Heart left ventricle (tissue), 16 donors: ENCODE results near the gene RNASE4. TPM values are rescaled to one million over a fixed set of nuclear protein-coding genes. Genes with fewer than 3 reads are reported as not detected.
A peak's percentile ranks its signal among the peaks of the same experiment; 100 is the strongest.
"Not testable (repeated sequence)": the region's sequence is repeated elsewhere in the genome, so short reads cannot be mapped to it uniquely, and the experiment has no call there.

ENCODE experiments used
- ATAC-seq, 4 donors: fragments of 200-7000 bp; cut with Tn5 transposase; one replicate each; pipeline ENCODE4 v1.9.1; 2020 to 2022; ENCODE audit warnings: moderate library complexity in 4 of 4, mild to moderate bottlenecking in 3 of 4, moderate number of reproducible peaks in 1 of 4
- DNase-seq, 5 donors: peaks; one replicate each; pipeline ENCODE4 v3.0.0-alpha.2; 2020
- H3K27ac ChIP-seq, 12 donors: fragments of 200-600 bp; sonication (generic) in 4 of 12; one replicate each; pipeline versions ENCODE4 v1.5.0 to v1.8.0; 2016 to 2022; ENCODE audit warnings: mild to moderate bottlenecking in 2 of 12
- H3K27me3 ChIP-seq, 9 donors: fragments of 200-600 bp; sonication (generic) in 2 of 9; one replicate each; pipeline versions ENCODE4 v1.5.1 to v1.8.0; 2016 to 2022; ENCODE audit warnings: mild to moderate bottlenecking in 3 of 9
- H3K36me3 ChIP-seq, 9 donors: fragments of 200-600 bp; sonication (generic) in 2 of 9; one replicate each; pipeline versions ENCODE4 v1.5.0 to v1.8.0; 2018 to 2022; ENCODE audit warnings: mild to moderate bottlenecking in 2 of 9
- H3K4me1 ChIP-seq, 12 donors: fragments of 200-600 bp; sonication (generic) in 4 of 12; one replicate each; pipeline versions ENCODE4 v1.5.0 to v1.8.0; 2016 to 2022; ENCODE audit warnings: mild to moderate bottlenecking in 3 of 12
- H3K4me3 ChIP-seq, 12 donors: fragments of 200-600 bp; sonication (generic) in 4 of 12; one replicate each; pipeline versions ENCODE4 v1.5.0 to v1.8.0; 2017 to 2022; ENCODE audit warnings: mild to moderate bottlenecking in 9 of 12, moderate library complexity in 4 of 12
- H3K9me3 ChIP-seq, 12 donors: fragments of 200-600 bp; sonication (generic) in 4 of 12; one replicate each; pipeline versions ENCODE4 v1.5.0 to v1.8.0; 2016 to 2022; ENCODE audit warnings: mild to moderate bottlenecking in 1 of 12
- POLR2A ChIP-seq, 2 donors: fragments of 450-650 bp; IDR thresholded peaks; one replicate each; pipeline ENCODE4 v1.6.1; 2017; ENCODE audit warnings: antibody characterized with exemption in 2 of 2, mild to moderate bottlenecking in 2 of 2, moderate library complexity in 2 of 2
- WGBS, 4 donors: extraction: QIAGEN DNeasy Blood & Tissue Kit in 2 of 4; methylation state at CpG; one replicate each; pipeline versions ENCODE4 v1.1.5 to v1.1.7; 2013 to 2018; 5-methylcytosine and 5-hydroxymethylcytosine counted together
- intact Hi-C, 10 donors: fragments of 100-400 bp; cut with DNase I; formaldehyde crosslinking; loops; one replicate each; pipeline versions ENCODE4 v1.11.1 to v1.14.2; 2022
- polyA plus RNA-seq, 2 donors: library from polyadenylated mRNA; stranded (reverse); fragments of 200-250 nt; gene quantifications; one replicate each; pipeline ENCODE4 v1.2.3, GENCODE V29; 2013
- total RNA-seq, 9 donors: library from RNA; depleted of rRNA in 2 of 9; stranded (reverse); fragments of >200 nt in 2 of 9; fragmentation: NEBNext Ultra II Directional in 3 of 9; extraction: Animal tissue kit (Norgen Biotek cat#: 25700) in 3 of 9; gene quantifications; one replicate each; pipeline versions ENCODE4 v1.1.0 to v1.2.4, GENCODE V29; 2016 to 2023
- TF ChIP-seq, protein P1 (sequence below), 12 donors: fragments of 200-600 bp; sonication (generic) in 4 of 12; IDR thresholded peaks; one replicate each; pipeline versions ENCODE4 v1.5.0 to v1.8.0; 2018 to 2022; ENCODE audit warnings: antibody characterized with exemption in 12 of 12, mild to moderate bottlenecking in 5 of 12
- donor health status: ischemic (EF 13 %, LVEDD 7.1; RV severe dilation, severe dysfunction).
- donor health status: healthy with polysubstance abuse.
- donor health status: DM: no; HTN: yes; CAD: no.
- donor health status: DM: no; HTN: no; CAD: no.
- donor health status: ischemic (EF 25% LVEDD 6.9; RV normal size, moderate dysfunction).
- donor health status: ischemic (EF 25% LVEDD 5.7; RV mildly dilated, moderate dysfunction).
- donor health status: healthy.
- donor health status: DM: yes; HTN: yes; CAD: no.
- donor health status: ischemic (EF 35%, LVEDD 5.7; RV mildly dilated, moderate dysfunction).
- donor health status: nonischemic (EF 11% LVEDD 7.7; RV severe dilation, severe dysfunction).
- donor health status: DM: yes; HTN: yes; CAD: no.
- donor health status: PGD.
- donor health status: ischemic (EF 29% LVEDD 5.4; RV normal size, mild dysfunction).
- donor health status: nonischemic (EF 23%, LVEDD 6.1; RV moderate dilation, normal function).

RNASE4 gene
- total and polyA plus RNA-seq, 11 donors = 4.7 to 22.2 (median 8.2) TPM

DNA sequence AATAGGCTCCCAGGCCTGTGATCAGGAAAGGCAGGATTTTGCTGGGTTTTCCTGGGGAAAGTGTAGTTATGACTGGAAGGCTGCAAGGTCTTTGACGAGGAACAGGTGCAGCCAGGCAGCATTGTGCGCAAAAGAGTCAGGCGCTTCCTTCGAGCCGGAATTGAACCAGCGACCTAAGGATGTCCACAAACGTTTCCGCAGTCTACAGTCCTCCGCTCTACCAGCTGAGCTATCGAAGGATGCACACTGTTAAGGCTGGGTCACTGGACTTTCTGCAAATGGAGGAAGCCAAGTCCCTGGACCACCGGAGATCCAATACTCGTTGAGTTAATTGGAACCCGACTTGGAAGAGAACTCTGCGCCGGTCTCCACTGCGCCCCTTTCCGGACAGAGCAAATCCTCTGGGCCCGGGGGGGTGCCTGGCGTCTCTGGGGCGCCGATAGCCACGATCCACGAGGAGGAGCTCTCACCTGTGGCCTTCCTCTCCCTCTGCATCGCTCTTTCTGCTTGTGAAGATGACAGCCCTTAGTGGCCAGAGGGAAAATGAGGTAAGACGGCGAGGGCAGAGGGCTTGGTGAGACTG, 24.5 kb upstream of the RNASE4 start:
- peaks cover 0 to 12% (median 1%) of the 10 kb centered on the region in 12 donors for H3K4me1 ChIP-seq
- intact Hi-C loops = loop anchor here in 1 of 10 donors (2.0 kb wide), 1 partner anchor 31 kb away; no protein-coding TSS in a partner anchor
- no peak overlapping the region for H3K27ac ChIP-seq
- no peak for TF ChIP-seq POLR2A (IDR thresholded peaks at IDR 0.05)
- TF ChIP-seq, protein P1, sequence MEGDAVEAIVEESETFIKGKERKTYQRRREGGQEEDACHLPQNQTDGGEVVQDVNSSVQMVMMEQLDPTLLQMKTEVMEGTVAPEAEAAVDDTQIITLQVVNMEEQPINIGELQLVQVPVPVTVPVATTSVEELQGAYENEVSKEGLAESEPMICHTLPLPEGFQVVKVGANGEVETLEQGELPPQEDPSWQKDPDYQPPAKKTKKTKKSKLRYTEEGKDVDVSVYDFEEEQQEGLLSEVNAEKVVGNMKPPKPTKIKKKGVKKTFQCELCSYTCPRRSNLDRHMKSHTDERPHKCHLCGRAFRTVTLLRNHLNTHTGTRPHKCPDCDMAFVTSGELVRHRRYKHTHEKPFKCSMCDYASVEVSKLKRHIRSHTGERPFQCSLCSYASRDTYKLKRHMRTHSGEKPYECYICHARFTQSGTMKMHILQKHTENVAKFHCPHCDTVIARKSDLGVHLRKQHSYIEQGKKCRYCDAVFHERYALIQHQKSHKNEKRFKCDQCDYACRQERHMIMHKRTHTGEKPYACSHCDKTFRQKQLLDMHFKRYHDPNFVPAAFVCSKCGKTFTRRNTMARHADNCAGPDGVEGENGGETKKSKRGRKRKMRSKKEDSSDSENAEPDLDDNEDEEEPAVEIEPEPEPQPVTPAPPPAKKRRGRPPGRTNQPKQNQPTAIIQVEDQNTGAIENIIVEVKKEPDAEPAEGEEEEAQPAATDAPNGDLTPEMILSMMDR (IDR thresholded peaks at IDR 0.05) = no peak
- no peaks in the 10 kb centered on the region for H3K9me3 ChIP-seq
- H3K4me3 ChIP-seq = no peak overlapping the region
- no peaks in the 10 kb centered on the region for H3K36me3 ChIP-seq
- H3K27me3 ChIP-seq = peaks cover 19 to 94% (median 65%) of the 10 kb centered on the region in 9 donors
- DNase-seq (no peak), ATAC-seq (no peak)
- 44 to 53% (median 46%) methylated on average over 26 of the region's 26 CpGs for WGBS, 4 donors

DNA sequence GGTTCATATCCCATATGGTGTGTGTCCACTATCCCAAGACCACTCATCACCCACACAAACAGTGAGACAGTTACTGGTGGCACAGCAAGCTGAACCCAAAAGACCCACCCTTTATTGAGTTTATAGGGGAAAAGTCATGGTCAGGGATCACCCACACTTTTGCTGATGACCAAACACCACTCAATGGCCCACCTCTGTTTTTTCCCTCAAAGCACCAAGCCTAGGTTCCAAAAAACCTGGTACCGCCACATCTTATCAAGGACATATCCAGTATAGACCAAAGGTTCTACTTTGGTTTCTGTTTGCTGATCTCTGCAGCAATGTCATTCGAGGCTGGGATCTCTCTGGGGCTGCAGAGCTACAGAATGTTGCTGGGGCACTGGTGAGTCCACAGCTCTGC, 23.2 kb upstream of the RNASE4 start:
- DNase-seq = no peak
- TF ChIP-seq, protein P1 (IDR thresholded peaks at IDR 0.05) = no peak
- no peak for TF ChIP-seq POLR2A (IDR thresholded peaks at IDR 0.05)
- intact Hi-C loops = no loop called here
- H3K36me3 ChIP-seq = no peaks in the 10 kb centered on the region
- WGBS, 4 donors = 70 to 81% (median 75%) methylated on average over 2 of the region's 2 CpGs
- no peak for ATAC-seq
- H3K4me1 ChIP-seq = peaks cover 0 to 12% (median 1%) of the 10 kb centered on the region in 12 donors
- no peak overlapping the region for H3K27ac ChIP-seq
- H3K27me3 ChIP-seq = peaks cover 19 to 96% (median 55%) of the 10 kb centered on the region in 9 donors
- no peak overlapping the region for H3K4me3 ChIP-seq
- H3K9me3 ChIP-seq = no peaks in the 10 kb centered on the region

DNA sequence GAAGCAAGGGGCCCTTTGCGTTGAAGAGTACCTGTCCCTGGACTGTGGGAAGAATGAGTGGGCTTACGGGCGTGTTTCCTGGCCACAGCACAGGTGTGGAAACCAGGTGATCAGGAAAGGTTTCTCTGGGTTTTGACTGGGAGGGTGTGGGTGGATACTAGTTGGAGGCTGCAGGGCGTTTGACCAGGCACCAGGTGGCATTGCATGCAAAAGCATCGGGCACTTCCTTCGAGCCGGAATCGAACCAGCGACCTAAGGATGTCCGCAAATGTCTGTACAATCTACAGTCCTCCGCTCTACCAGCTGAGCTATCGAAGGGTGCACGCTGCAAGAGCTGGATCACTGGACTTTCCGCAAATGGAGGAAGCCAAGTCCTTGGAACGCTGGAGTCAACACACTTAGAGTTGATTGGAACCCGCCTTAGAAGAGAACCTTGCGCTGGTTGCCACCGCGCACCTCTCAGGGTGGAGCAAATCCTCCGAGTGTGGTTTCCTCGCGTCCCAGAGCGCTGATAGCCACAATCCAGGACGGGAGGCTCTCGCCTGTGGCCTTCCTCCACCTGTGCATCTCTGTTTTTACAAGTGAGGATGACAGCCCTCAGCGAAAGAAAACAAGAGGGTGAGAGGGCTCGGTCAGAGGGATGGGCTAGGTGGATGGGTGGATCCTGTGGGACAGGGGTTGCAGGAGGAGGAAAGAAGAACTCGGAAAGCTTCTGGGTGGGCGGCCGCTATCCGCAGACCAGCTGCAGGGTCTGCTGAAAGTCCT, 21.2 kb upstream of the RNASE4 start:
- WGBS, 4 donors = 2 to 4% (median 2%) methylated on average over 28 to 31 of the region's 31 CpGs
- peaks cover 0 to 17% (median 1%) of the 10 kb centered on the region in 12 donors for H3K4me1 ChIP-seq
- H3K27ac ChIP-seq = no peak overlapping the region
- peak in 4 of 5 donors; percentile 38 to 77 (median 43) for DNase-seq
- TF ChIP-seq, protein P1 (IDR thresholded peaks at IDR 0.05) = peak in 10 of 12 donors; percentile 15 to 46 (median 32)
- TF ChIP-seq POLR2A (IDR thresholded peaks at IDR 0.05) = no peak
- H3K27me3 ChIP-seq = peaks cover 4 to 96% (median 38%) of the 10 kb centered on the region in 9 donors
- no peaks in the 10 kb centered on the region for H3K36me3 ChIP-seq
- H3K9me3 ChIP-seq = no peaks in the 10 kb centered on the region
- peak; percentile 23 to 76 (median 56) for ATAC-seq
- intact Hi-C loops = loop anchor here in 1 of 10 donors (2.0 kb wide), 1 partner anchor 28 kb away; no protein-coding TSS in a partner anchor
- H3K4me3 ChIP-seq = peak overlapping the region in 9 of 12 donors; percentile 14 to 44 (median 36)

DNA sequence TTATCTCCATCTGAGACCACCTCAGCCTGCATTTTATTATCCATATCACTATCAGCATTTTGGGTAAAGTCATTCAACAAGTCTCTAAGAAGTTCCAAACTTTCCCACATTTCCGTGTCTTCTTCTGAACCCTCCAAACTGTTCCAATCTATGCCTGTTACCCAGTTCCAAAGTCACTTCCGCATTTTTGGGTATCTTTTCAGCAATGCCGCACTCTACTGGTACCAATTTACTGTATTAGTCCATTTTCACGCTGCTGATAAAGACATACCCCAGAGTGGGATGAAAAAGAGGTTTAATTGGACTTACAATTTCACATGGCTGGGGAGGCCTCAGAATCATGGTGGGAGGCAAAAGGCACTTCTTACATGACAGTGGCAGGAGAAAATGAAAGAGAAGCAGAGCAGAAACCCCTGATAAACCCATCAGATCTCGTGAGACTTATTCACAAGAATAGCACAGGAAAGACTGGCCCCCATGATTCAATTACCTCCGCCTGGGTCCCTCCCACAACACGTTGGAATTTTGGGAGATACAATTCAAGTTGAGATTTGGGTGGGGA, 17.9 kb upstream of the RNASE4 start:
- peaks cover 0 to 68% (median 18%) of the 10 kb centered on the region in 9 donors for H3K27me3 ChIP-seq
- H3K4me3 ChIP-seq, ATAC-seq, H3K9me3 ChIP-seq, H3K27ac ChIP-seq, intact Hi-C loops, DNase-seq, H3K36me3 ChIP-seq: not testable (repeated sequence)
- 61 to 70% (median 68%) methylated on average over 7 of the region's 7 CpGs for WGBS, 4 donors
- peaks cover 0 to 19% (median 1%) of the 10 kb centered on the region in 12 donors for H3K4me1 ChIP-seq
